HepG2 (cell line): Measurements from ENCODE around the gene SLC10A2.

Source experiments
- CBFB ChIP-seq: sonication (generic); formaldehyde crosslinking; IDR thresholded peaks from 2 replicates; pipeline ENCODE4 v1.4.0; 2020; ENCODE audit warnings: missing genetic modification reagents
- CREB1 ChIP-seq, 2 experiments: fragments of 450-650 bp in 1 of 2; IDR thresholded peaks; 2 replicates each; pipeline ENCODE4 v1.6.1; 2016 to 2017; ENCODE audit warnings: control low read depth in 1 of 2, mild to moderate bottlenecking in 1 of 2, missing compliant biosample characterization in 1 of 2, missing genetic modification characterization in 1 of 2
- DPF2 ChIP-seq: sonication (generic); formaldehyde crosslinking; IDR thresholded peaks from 2 replicates; pipeline ENCODE4 v1.4.0; 2020; ENCODE audit warnings: mild to moderate bottlenecking, low read depth, missing genetic modification reagents, borderline replicate concordance
- SMAD9 ChIP-seq: sonication (generic); formaldehyde crosslinking; IDR thresholded peaks from 2 replicates; pipeline ENCODE4 v1.5.1; 2020; ENCODE audit warnings: mild to moderate bottlenecking, missing genetic modification reagents
- TBL1XR1 ChIP-seq: fragments of 150-350 bp; IDR thresholded peaks from 2 replicates; pipeline ENCODE4 v1.6.1; 2014; ENCODE audit warnings: borderline replicate concordance, low read length; ENCODE audit not compliant: partially characterized antibody
- TCF12 ChIP-seq, 2 experiments: fragments of 450-650 bp in 1 of 2; sonication (generic) in 1 of 2; formaldehyde crosslinking in 1 of 2; IDR thresholded peaks; 2 replicates each; pipeline versions ENCODE4 v1.6.1 to v1.8.0; 2017 to 2022; ENCODE audit warnings: antibody characterized with exemption in 1 of 2, mild to moderate bottlenecking in 1 of 2, missing genetic modification reagents in 1 of 2, moderate library complexity in 1 of 2
- ZNF24 ChIP-seq: fragments of 450-650 bp; IDR thresholded peaks from 2 replicates; pipeline ENCODE4 v1.6.1; 2017; ENCODE audit warnings: antibody characterized with exemption, mild to moderate bottlenecking
- ZNF704 ChIP-seq: sonication (generic); formaldehyde crosslinking; IDR thresholded peaks from 2 replicates; pipeline ENCODE4 v1.8.1; 2023; ENCODE audit warnings: mild to moderate bottlenecking, inconsistent platforms, moderate library complexity, missing genetic modification reagents, borderline replicate concordance

DNA sequence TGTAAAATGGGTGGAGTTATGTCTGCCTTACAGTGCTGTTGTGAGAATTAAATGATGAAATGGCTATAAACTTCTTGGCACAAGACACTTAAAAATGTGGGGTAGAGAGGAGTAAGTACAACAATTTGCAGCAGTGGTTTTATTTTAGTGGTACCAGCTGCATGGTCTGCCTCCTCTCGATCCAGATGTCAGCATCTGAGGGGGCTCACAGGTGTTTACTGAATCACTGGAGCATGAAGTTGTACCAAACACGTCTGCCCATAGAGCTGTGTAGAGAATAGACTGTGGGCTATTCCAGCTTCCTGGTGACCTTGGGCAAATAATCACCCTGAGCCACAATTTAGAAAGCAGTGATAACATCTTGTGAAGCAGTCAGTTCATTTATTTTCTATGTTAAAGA, 11.1 kb downstream of the SLC10A2 start:
- TF ChIP-seq TBL1XR1 (no peak), CBFB (CRISPR knock-in tag) (no peak), CREB1 (IDR thresholded peaks at IDR 0.05) (no peak), CREB1 (CRISPR knock-in tag; IDR thresholded peaks at IDR 0.05) (no peak), SMAD9 (CRISPR knock-in tag) (no peak), TCF12 (IDR thresholded peaks at IDR 0.05) (no peak), TCF12 (CRISPR knock-in tag; IDR thresholded peaks at IDR 0.05) (no peak), DPF2 (CRISPR knock-in tag) (no peak), ZNF24 (no peak), ZNF704 (CRISPR knock-in tag) (no peak)
